DOHH2 (cell line): ENCODE results near the gene ALDH1L1.

Experiments
- CTCF ChIP-seq: fragments of 200-600 bp; sonication (generic); IDR thresholded peaks from one replicate; pipeline ENCODE4 v1.5.1; 2014; ENCODE audit warnings: antibody characterized with exemption, mild to moderate bottlenecking, low read depth, low read length; ENCODE audit not compliant: poor library complexity, severe bottlenecking
- EZH2phosphoT487 ChIP-seq: fragments of 200-600 bp; sonication (generic); IDR thresholded peaks from 2 replicates; pipeline ENCODE4 v1.6.1; 2017; ENCODE audit warnings: borderline replicate concordance, mild to moderate bottlenecking, antibody characterized with exemption, low read length, moderate library complexity, mixed read lengths

- TF ChIP-seq CTCF = no peak
- no peak for TF ChIP-seq EZH2phosphoT487
These were observed 48.3 kb downstream of the ALDH1L1 start for GRCh38 chr3:126131881-126132750.
